OCI-LY1 (cell line): ENCODE results near the gene GFOD1.

Source experiments
- CTCF ChIP-seq: fragments of 200-600 bp; sonication (generic), shearing (Covaris generic); IDR thresholded peaks from 2 replicates; pipeline ENCODE4 v1.5.1; 2017; ENCODE audit warnings: mild to moderate bottlenecking, antibody characterized with exemption, low read length, moderate library complexity, mixed read lengths
- EZH2 ChIP-seq: fragments of 200-600 bp; sonication (generic), shearing (Covaris generic); IDR thresholded peaks from 2 replicates; pipeline ENCODE4 v1.8.0; 2017; ENCODE audit warnings: borderline replicate concordance, mixed run types, mild to moderate bottlenecking, antibody characterized with exemption, low read length, moderate library complexity, mixed read lengths

DNA sequence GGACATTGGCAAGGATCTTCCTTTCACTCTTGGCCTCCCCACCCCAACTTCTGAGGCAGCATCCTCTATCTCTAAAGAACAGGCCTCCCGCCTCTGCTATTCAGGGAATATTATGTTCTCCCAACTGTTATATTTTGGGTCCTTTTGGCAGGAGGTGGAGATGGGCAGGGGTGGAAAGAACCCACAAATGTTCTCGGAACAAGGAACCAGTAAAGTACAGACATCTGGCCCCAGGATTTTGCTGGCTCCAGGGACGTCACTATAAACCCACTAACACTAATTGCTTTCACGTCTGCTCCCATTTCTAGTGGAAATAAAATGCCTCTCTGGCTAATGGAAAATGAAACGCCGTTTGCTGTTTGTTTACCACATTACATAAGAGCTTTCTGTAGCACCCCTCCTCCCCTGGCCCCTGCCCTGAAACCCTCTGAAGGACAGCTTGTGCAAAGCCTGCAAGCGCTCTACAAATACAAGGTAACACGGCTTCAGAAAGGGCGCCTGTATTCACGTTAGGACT lies 81.4 kb downstream of the GFOD1 start:
- no peak for TF ChIP-seq EZH2
- no peak for TF ChIP-seq CTCF
